HG03571 (cell line): ENCODE data around the gene FAM3B.
"Not testable (repeated sequence)": the region's sequence is repeated elsewhere in the genome, so short reads cannot be mapped to it uniquely, and the experiment has no call there.

ENCODE experiments used
- ATAC-seq: cut with Tn5 transposase; IDR thresholded peaks from one replicate; pipeline ENCODE4 v1.9.1; 2021; ENCODE audit not compliant: unreplicated experiment

Gene FAM3B

DNA sequence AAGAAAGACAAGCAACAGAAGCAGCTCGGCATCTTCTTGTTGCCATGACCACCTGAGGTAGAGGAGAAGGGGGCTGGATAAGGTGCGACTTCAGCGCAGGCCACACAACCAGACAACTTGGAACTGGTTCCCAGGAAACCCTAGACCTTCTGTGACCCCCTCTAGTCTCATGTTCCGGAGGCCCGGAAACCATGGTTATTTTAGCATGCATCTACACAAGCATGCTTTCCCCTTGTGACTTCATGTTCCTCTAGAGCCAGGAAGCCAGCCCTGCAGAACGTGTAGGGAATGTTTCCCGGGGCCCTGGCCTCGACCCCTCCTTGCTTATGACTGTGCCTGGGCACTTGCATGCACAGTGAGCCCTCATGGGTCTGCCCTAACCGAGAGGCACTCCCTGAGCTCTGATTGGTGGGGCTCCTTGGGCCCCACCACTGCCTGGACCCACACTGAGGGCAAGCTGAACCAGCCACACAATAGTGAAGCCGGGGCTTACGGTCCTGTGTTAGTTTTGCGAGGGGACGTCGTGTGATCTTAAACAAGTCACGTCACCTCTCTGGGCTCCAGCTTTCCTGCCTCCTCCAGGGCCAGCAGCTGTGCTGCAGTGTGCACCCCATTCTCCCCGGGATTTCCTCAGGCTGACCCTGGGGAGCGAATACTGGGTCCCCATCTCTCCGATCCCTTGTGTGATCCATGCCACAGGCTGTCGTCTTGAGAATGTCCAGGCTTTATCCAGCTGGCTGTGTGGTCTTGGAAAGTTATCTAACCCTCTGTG lies 33.2 kb downstream of the FAM3B start:
- no peak for ATAC-seq

- ATAC-seq, result no peak
Observed at GRCh38 chr21:41350436-41351155, 34.0 kb downstream of the FAM3B start.

- no peak for ATAC-seq
Observed at GRCh38 chr21:41357546-41357945, 40.9 kb downstream of the FAM3B start.

- ATAC-seq, result no peak
Observed at GRCh38 chr21:41358193-41359166, 41.9 kb downstream of the FAM3B start.

- ATAC-seq, result no peak
Observed at GRCh38 chr21:41359286-41359685, 42.7 kb downstream of the FAM3B start.

DNA sequence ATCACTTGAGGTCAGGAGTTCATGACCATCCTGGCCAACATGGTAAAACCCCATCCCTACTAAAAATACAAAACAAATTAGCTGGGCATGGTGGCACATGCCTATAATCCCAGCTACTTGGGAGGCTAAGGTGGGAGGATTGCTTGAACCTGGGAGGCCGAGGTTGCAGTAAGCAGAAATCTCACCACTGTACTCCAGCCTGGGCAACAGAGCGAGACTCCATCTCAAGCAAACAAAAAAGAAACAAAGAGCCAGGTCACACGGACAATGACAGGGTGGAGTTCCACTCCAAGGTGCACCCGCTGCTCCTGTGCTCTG lies 43.1 kb downstream of the FAM3B start:
- not testable (repeated sequence) for ATAC-seq

- no peak for ATAC-seq
Observed at GRCh38 chr21:41360072-41360821, 43.6 kb downstream of the FAM3B start.

DNA sequence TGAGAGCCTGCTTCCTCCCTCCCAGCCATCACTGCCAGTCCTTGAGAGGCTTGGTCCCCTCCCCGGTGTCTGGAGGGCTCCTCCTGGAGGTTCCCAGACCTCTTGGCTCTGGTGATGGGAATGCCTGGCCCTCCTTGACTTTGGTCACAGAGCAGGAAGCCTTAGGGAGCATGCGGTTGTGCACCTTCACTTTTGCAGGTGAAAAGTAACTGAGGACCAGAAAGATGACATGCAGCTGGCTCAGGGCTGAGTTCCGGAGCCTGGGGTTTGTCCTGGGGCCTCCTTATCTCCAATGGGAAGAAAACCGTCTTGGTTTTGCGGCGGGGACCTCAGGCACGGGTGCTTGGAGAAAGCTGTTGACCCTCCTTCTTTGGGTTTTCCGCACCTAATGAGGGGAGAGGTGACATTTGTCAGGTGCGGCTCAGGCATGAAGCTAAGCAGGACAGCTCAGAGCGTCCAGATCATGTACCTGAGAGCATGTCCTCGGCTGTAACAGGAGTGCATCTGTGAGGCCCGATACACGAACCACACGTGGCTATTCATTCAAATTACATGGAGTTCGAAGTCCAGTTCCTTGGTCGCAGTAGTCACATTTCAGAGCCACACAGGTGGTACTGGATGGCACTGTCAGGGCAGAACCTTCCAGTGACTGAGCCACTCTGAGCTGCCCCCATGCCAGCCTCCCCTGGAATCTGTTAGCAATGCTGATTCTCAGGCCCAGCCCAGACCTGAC lies 44.6 kb downstream of the FAM3B start:
- ATAC-seq, result no peak

DNA sequence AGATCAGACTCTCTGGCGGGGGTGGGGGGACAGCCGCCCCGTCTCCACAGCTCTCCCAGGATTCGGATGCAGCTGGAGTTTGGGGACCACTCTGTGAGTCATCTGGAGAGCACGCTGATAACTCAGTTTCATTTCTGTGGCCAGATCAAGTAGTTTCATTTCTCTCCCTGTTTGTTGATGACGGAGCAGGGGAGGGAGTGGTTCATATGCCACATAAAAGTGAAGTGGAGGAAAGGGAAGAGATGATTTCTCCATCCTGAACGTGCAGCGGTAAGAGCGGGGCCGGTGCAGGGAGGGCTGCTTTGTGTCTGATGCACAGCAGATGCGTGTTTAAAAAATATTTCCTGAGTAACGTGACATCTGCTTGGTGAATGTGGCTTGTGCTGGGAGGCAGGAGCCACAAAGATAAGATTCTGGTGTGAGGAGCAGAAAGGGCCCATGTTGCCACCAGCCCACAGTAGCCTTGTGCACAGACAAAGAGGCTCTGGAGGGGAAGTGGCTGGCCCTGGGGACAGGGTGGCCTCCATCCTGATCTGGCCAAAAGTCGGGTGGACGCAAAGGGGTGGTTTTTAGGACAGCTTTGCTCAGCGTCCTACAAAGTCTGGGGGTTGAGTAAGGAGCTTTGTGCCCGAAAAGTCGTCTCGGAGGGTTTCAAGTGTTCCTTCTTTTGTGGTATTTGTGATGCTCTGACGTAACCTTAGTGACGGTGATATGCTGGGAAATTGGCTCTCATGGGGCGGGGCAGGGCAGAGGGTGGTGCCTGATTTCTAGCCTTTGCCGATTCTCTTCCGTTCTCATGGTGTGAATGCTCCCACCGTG lies 45.4 kb downstream of the FAM3B start, which contains the start of gene MX2:
MX2 (plus strand) TSS at position 242 of the 819 bp plus-strand sequence. CDS start 14,880 bp downstream, outside the sequence.
- ATAC-seq, result peak; percentile 46

GRCh38 chr21:41362605-41363369 lies 46.2 kb downstream of the FAM3B start:
- no peak for ATAC-seq

- no peak for ATAC-seq
Observed at GRCh38 chr21:41363370-41364270, 47.0 kb downstream of the FAM3B start.

- no peak for ATAC-seq
Observed at GRCh38 chr21:41364308-41364707, 47.7 kb downstream of the FAM3B start.

GRCh38 chr21:41365377-41366107 lies 48.9 kb downstream of the FAM3B start:
- ATAC-seq, result no peak

- no peak for ATAC-seq
Observed at GRCh38 chr21:41366522-41367151, 50.0 kb downstream of the FAM3B start.

GRCh38 chr21:41367301-41367944 lies 50.8 kb downstream of the FAM3B start:
- no peak for ATAC-seq
